HG03159 (cell line): Measurements from ENCODE around the gene MSX1.

Experiments used
- ATAC-seq: cut with Tn5 transposase; IDR thresholded peaks from one replicate; pipeline ENCODE4 v1.9.1; 2021; ENCODE audit warnings: mild to moderate bottlenecking, moderate library complexity; ENCODE audit not compliant: unreplicated experiment

The MSX1 gene

DNA sequence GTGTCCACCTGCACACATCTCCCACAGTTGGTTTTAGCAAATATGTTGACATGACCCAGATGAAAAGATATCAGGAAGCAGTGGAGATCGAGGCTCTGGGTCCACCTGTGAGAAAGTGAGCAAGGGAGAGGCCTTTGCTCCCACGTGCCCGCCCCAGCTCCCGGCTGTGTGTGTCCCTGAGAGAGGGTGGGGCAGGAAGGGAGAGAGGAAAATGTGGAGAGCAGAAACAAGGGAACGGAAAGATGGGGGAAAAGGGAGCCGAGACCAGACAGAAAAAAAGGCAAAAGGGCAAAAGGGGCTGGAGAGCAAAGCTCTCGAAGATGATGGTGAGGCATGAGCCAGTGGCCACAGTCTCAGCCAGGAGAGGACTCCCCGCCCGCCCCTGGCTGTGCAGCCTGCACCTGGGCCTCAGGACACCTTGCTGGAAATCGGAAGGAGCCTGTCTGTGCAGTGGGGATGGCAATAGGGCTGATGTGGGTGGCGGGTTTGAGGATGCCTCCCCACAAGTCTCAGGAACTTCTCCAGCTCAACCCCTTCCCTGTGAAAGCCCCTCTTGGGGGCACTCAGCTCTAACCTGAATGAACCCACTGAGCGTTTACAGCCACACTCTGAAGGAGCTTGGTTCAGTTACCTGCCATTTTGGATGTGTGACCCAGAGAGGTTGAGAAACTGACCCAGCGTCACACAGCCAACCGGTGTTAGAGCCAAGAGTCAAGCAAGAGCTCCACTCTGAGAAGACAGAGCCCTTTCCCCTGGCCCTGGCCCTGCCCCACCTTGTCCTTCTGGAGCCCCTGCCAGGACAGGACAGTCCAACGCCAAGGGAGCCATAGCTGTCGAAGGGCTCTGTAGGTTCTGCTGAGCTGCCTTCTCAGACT, 20.3 kb upstream of the MSX1 start:
- ATAC-seq = no peak

DNA sequence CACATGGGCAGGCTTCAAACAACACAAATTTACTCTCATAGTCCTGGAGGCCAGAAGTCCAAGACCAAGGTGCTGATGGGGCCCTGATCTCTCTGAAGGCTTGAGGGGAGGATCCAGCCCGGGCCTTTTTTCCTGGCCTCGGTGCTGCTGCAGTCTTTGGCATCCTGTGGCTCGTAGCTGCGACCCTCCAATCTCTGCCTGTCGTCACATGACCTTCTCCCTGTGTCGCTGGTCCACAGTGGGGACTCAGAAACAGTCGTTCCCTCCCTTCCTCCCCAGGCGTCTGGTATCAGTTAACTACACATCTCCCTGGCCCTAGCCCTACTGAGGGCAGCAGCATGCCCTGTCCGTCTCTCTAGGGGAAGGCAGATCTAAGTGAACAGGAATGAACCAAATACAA, 19.1 kb upstream of the MSX1 start:
- ATAC-seq = no peak

DNA sequence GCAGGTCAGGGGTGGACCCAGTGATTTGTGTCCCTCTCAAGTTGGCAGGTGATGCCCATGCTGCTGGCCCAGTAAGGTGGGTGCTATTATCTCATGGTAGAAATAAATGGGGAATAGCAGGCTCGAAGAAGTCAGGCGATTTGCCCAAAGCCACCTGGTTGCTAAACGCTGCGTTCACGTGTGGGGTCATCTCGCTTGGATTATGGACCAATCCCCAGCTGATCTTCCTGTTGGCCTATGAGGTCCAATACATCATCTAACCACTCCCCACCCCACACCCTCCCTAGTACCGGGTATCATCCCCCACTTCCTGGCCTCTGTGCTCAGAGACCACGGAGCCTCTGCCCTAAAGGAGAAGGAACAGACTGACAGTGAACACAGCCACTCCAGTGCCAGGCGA, 18.3 kb upstream of the MSX1 start:
- no peak for ATAC-seq

- no peak for ATAC-seq
Measured at GRCh38 chr4:4842476-4843441, 16.7 kb upstream of the MSX1 start.

GRCh38 chr4:4843635-4844291, 15.7 kb upstream of the MSX1 start:
- no peak for ATAC-seq

GRCh38 chr4:4845027-4845426, 14.4 kb upstream of the MSX1 start:
- no peak for ATAC-seq

GRCh38 chr4:4847011-4847410, 12.5 kb upstream of the MSX1 start:
- no peak for ATAC-seq

GRCh38 chr4:4848540-4848939, 10.9 kb upstream of the MSX1 start:
- ATAC-seq = no peak

DNA sequence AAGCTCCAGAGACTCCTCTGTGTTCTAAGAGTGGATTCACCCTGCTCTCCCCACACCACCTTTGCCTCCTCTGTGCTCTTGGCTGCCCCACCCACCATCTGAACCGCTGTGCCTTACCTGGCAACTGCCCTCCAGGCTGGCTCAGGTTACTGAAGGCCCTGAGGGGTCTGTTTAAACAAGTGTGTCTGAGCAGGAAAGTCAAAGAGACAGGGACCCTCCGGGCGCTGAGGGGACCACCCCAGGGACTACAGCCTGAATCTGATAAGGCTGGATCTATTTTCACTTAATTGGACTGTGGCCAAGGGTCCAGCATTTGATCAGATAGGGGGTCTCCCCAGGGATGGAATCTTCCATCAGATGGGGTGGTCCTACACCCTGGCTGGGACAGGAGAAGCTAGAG, 10.4 kb upstream of the MSX1 start:
- ATAC-seq = no peak

- no peak for ATAC-seq
Measured at GRCh38 chr4:4849524-4850193, 9.8 kb upstream of the MSX1 start.

DNA sequence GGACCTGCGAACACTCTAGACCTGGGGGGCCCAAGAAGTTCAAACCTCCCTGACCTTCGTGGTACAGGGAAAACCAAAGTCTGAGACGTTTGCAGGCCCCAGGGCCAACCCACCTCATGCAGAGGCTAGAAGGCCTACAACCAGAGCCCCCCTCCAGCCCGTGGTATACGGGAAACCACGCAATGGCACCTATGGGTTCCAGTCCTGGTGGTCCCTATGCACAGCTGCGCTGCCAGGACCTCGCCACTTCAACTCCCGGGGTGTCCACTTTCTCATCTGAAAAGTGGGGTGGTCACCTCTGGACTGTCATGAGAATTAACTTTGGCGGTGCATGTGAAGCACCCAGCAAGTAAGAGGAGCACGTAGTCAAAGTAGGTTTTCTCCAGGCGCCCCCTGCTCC, 8.4 kb upstream of the MSX1 start:
- no peak for ATAC-seq

DNA sequence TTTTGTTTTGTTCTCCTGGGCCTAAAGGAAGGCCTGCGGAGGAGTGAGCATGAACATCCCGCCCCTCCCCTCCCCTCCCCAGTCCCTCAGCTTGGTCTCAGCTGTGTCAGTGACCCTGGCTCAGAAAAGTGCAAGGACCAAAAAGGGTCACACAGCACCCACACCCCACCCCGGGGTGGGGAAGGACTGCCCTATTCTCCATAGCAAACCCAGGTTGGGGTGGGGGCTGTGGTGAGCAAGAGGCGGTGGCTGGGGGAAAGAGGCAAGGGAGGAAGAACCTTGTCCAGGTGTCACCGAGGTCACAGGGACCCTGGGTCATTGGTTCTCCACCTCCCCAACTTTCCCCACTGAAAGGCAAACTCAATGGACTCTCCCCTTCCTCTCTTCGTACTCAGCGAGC, 7.6 kb upstream of the MSX1 start:
- no peak for ATAC-seq

DNA sequence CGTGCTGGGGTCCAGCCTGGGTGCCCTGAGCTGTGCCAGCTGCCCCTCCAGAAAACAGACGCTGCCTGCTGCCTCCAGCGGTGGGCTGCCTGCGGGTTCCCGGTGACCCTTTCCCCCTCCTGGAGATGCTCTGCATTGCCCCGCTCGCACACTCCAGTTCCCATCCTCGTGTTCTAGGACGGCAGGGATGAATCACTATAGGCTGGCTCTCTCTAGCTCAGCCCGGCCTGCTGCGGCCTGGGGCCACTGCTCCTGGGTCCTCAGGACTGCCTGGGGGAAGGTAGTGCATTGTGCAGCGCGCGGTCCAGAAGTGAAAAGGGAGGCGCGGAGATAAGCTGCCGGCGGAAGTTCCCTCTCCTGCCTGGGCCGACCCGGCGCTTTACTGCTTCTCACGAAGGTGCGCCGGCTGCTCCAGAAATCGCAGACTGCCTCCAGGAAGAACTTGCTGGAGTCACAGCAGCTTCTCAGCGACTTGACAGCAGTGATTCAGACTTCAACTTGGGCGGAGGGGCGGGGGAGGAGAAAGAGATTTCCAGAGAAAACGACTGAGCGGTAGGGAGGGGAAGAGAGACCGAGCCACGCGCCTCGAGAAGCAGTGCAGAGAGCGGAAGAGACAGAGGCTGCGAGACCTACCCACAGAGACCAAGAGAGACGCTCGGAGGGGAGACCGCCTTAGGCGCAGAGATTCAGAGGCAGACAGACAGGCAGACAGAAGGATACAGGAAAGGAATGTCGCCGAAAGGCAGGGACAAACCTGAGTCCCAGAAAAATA, 6.7 kb upstream of the MSX1 start:
- ATAC-seq = peak; percentile 59

- ATAC-seq = peak; percentile 33
Measured at GRCh38 chr4:4853371-4853823, 6.1 kb upstream of the MSX1 start.

- ATAC-seq = no peak
Measured at GRCh38 chr4:4853921-4854648, 5.4 kb upstream of the MSX1 start.

DNA sequence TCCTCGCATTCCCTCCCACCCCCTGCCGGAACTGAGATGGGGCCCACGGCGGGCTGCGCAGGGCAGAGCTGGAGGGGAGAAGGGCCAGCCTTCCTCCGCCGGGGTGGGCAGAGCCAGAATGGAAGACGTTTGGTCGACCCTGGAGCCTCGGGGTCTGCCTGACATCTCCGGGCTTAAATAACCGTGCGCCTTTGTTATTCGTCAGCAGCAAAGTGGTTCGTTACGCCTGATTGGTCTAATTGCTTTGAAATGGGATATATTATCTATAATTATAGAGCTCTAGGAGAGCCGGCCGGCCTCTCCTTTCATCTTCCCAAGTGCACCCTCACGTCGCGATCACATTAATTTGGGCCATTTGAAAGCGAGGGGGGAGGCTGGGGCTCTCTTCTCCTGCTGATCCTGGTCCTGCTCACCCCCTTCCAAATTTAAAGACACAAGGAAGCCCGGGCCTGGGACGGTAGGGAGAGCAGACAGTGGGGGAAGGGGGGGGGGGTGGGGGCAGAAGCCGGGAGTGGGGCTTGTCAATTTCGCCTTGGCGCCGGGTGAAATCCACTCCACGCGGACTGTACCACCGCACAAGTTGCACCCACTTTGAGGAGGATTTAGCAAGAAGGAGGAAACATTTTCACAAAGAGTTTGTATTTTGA, 4.7 kb upstream of the MSX1 start:
- no peak for ATAC-seq

DNA sequence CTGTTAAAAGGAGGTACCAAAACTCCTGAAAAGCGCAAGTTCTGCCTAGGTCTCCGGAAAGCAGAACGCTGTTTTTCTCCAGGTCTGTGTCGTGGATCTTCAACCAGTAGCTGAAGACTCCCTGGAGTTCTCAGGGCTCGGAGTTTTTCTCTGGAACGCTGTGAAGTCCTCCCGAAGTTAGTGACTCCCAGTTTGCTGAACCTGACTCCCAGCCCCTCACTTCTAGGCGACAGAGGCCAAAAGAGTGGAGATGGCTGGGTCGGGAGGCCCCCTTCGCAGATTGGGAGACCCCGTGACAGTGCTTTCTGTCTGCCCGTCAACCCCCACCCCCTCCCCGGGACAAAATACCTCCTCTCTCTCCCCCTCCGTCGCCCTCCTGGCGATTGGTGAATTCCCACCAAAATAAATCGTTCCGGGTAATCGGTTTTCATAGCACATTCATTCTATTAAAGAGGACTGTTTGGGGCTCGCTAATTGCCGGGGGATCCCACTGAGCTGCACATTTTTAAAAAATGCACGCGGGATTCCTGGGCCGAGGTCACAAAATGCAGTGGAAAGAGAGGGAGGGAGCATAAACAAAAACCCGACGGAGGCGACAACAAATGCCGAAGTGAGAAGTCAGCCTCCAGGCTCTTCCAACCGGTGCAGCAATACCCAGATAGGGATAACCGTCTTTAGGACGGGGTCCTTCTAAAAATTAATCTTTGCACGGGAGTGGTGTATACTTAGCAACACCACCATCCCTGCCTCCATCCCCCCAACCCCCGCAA, 4.0 kb upstream of the MSX1 start:
- no peak for ATAC-seq
